ENCODE results near the gene PRKAR2A.

The PRKAR2A gene

DNA sequence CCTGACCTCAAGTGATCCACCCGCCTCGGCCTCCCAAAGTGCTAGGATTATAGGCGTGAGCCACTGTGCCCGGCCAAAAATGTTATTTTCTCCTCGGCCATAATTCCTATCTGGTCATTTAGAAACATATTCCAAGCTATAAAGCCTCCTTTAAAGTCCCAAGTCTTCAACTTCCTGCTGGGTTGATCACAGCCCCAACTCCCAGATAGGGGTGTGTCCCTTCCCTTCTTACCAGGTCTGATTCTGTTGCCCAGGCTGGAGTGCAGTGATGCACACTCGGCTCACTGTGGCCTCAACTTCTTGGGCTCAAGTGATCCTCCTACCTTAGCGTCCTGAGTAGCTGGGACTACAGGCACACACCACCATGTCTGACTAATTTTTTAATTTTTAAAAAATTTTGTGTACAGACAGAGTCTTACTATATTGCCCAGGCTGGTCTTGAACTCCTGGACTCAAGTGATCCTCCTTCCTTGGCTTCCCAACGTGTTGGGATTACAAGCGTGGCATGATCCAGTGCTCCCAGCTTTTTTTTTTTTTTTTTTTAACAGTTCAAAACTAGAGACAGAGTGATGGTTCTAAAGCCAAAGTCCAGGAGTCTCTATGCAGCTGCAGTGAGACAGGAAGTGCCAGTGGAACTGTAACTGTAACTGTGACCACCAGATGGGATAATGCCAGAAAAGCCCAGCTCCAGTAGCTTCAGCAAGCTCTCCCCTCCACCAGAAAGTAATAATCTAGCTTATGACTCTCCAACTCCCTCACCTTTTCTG is 8.2 kb upstream of the PRKAR2A start:
- TF ChIP-seq, protein P1, sequence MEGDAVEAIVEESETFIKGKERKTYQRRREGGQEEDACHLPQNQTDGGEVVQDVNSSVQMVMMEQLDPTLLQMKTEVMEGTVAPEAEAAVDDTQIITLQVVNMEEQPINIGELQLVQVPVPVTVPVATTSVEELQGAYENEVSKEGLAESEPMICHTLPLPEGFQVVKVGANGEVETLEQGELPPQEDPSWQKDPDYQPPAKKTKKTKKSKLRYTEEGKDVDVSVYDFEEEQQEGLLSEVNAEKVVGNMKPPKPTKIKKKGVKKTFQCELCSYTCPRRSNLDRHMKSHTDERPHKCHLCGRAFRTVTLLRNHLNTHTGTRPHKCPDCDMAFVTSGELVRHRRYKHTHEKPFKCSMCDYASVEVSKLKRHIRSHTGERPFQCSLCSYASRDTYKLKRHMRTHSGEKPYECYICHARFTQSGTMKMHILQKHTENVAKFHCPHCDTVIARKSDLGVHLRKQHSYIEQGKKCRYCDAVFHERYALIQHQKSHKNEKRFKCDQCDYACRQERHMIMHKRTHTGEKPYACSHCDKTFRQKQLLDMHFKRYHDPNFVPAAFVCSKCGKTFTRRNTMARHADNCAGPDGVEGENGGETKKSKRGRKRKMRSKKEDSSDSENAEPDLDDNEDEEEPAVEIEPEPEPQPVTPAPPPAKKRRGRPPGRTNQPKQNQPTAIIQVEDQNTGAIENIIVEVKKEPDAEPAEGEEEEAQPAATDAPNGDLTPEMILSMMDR (IDR thresholded peaks at IDR 0.05) = no peak

DNA sequence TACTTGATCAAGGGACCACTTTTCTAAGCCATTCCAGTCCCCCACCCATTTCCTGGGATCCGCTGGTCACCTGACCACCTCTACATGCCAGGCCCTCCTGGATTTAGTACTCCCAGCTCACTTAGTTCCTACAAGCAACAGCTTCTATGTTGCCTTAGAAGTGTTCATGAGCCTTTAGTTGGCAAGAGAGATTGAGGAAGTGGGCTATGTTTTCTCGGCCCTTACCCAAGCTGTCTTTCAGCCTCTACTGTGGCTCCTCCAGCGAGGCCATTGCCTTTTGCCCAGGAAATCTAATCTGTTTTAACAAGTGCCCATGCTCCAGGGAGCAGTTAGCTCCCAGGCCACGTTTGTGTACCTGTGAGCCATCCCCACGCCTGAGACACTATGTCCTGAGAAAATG is 4.5 kb upstream of the PRKAR2A start:
- TF ChIP-seq, protein P1 (IDR thresholded peaks at IDR 0.05) = no peak

DNA sequence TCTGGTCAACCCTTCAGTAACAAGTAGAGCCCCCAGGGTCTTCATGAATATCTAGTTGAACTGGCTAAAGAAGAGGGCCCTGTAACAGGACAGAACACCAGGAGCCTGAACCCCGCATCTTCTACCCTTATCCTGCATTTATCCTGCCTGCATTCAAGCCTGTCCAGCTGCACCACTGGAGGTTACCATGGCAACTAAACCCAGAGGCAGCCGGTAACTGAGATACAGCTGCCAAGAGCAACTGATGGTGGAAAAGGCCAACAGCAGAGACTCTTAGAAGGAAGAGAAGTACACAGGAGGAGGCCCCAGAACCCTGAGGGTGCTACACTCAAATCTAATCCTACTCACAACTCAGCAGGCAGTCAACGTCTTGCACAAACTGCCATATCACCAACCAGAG is 3.7 kb upstream of the PRKAR2A start:
- TF ChIP-seq, protein P1 (IDR thresholded peaks at IDR 0.05) = no peak

DNA sequence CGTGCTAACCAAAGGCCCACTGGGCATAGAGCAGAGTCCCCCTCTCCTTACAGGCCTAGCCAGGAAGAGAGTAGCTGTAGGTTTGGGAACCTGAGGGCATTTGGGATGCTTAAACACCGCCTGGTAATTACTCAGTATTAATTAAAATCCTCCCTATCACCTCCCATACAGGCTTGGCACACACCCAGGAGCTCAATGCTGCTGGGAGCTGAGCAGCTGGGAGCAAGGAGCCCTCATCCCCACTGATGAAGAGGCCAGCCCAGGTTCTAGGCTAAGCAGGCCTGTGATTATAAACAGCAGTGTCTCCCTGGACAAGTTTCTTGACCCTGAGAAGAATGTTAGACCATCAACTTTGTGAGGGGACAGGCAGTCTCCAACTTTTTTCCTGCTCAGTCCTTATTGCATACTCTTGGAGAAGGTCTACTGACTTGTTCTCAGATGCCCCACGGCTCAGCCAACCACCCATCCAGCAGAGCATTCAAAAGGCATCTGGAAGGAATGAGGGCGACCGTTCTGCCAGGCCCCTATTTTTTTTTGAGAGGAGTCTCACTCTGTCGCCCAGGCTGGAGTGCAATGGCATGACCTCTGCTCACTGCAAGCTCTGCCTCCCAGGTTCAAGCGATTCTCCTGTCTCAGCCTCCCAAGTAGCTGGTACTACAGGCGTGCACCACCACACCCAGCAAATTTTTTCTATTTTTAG is 1.3 kb upstream of the PRKAR2A start:
- TF ChIP-seq, protein P1 (IDR thresholded peaks at IDR 0.05) = no peak

DNA sequence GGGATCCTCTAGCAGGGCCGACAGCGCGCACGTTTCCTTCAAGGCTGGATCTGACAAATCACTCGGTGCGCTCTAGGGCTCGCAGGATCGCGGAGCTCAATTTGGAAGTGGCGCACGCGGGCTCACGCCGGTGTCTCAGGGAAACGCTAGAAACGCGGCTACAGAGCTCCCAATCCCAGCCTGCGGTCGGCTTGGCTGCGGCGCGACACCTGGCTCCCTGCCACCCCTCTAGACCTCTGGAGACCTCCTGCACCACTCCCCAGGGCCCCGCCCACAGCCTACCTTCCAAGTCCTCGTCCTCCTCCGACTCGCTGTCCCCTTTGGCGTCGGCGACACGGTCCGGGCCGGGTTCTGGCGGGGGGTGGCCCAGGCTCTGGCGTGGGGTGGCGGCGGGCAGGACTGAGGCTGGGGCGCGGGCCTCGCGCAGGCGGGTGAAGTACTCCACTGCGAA is 596 bp downstream of the PRKAR2A start:
- TF ChIP-seq, protein P1 (IDR thresholded peaks at IDR 0.05) = no peak

DNA sequence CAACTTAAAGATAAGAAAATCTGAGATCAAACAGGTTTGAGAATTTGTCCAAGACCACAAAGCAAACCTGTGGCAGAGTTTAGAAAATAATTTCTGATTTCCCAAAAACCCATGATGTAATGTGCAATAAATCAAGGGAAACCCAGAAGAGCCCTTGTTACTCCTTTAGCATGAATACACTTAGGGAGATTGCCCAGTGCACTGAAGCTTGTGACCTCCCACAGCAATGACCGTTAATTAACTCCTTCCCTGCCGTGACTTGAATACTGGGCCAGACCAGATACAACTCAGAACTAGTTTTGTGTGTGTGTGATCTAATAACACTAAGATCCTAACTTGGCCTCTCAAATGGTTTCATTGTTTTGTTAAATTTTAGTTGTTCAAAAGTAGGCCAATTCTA is 2.5 kb downstream of the PRKAR2A start:
- TF ChIP-seq, protein P1 (IDR thresholded peaks at IDR 0.05) = no peak

DNA sequence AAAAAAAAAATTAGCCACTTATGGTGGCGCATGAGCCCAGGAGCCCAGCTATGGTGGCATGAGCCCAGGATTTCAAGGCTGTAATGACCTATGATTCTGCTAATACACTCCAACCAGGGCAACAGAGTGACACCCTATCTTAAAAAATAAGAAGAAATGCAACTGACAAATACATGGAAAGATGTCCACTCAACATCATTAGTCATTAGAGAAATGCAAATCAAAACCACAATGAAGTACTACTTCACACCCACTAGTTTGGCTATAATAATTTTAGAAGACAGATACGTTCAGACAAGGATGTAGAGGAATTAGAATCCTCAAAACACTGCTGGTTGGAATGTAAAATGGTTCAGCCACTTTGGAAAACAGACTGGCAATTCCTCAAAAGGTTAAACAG is 10.5 kb downstream of the PRKAR2A start:
- TF ChIP-seq, protein P1 (IDR thresholded peaks at IDR 0.05) = no peak
